Choroid plexus epithelial cell (primary cell): ENCODE measurements around the gene SIX5.

ENCODE experiments used
- DNase-seq: peaks from one replicate; pipeline ENCODE4 v3.0.0-alpha.2; 2010; ENCODE audit warnings: low read depth
- H3K4me3 ChIP-seq: 2 replicates; pipeline ENCODE4 v1.5.1; 2011; ENCODE audit warnings: low read depth, mild to moderate bottlenecking, control low read depth, low read length, moderate library complexity
- TF ChIP-seq, protein P1 (sequence below): conservative IDR thresholded peaks from 2 replicates; pipeline ENCODE4 v1.5.1; 2011; ENCODE audit warnings: low read depth, mild to moderate bottlenecking, control low read depth, inconsistent platforms, low read length, moderate library complexity

Gene SIX5

DNA sequence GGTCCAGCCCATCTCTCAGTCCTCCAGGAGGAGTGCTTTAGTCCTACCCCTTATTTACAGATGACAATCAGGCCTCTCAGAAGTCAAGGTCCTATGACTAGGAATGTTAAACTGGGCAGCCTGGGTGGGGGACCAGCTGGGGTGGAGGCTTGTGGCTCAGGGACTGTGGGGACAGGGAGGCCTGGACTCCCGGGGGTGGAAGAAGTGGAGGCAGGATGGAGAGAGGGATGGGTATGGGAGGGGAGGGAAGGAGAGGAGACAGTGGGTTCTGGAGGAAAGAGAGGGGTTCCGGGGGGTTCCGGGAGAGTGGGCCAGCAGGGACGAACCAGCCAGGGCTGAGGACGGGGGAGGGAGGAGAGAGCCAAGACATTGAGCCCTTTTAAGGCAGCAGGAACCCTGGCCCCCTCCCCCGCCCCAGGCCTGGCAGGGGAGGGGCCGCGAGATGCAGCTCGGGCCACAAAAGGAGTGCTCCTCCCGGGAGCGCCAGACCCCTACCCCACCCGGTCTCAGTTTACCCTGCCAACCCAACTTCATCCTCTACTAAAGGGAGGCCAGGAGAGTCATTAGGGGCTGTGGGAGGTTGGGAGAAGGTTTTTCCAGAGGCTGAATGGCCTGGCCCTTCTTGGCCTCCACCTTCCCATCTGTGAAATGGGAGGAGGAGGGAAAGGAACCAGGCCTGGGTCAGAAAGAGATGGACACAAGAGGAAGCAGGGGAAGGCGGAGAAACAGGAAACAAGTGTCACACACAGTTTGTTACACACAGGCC is 11.6 kb upstream of the SIX5 start:
- H3K4me3 ChIP-seq, result no peak overlapping the region

GRCh38 chr19:45780146-45780447 is 11.0 kb upstream of the SIX5 start:
- no peak overlapping the region for H3K4me3 ChIP-seq
- TF ChIP-seq, protein P1, sequence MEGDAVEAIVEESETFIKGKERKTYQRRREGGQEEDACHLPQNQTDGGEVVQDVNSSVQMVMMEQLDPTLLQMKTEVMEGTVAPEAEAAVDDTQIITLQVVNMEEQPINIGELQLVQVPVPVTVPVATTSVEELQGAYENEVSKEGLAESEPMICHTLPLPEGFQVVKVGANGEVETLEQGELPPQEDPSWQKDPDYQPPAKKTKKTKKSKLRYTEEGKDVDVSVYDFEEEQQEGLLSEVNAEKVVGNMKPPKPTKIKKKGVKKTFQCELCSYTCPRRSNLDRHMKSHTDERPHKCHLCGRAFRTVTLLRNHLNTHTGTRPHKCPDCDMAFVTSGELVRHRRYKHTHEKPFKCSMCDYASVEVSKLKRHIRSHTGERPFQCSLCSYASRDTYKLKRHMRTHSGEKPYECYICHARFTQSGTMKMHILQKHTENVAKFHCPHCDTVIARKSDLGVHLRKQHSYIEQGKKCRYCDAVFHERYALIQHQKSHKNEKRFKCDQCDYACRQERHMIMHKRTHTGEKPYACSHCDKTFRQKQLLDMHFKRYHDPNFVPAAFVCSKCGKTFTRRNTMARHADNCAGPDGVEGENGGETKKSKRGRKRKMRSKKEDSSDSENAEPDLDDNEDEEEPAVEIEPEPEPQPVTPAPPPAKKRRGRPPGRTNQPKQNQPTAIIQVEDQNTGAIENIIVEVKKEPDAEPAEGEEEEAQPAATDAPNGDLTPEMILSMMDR, result no peak
- no peak for DNase-seq

More for the DNA sequence above, 11.6 kb upstream of the SIX5 start:
- TF ChIP-seq, protein P1, result no peak
- no peak for DNase-seq

GRCh38 chr19:45779231-45780145 is 10.4 kb upstream of the SIX5 start:
- H3K4me3 ChIP-seq, result no peak overlapping the region
- TF ChIP-seq, protein P1, result peak; percentile 58
- peak; percentile 52 for DNase-seq

DNA sequence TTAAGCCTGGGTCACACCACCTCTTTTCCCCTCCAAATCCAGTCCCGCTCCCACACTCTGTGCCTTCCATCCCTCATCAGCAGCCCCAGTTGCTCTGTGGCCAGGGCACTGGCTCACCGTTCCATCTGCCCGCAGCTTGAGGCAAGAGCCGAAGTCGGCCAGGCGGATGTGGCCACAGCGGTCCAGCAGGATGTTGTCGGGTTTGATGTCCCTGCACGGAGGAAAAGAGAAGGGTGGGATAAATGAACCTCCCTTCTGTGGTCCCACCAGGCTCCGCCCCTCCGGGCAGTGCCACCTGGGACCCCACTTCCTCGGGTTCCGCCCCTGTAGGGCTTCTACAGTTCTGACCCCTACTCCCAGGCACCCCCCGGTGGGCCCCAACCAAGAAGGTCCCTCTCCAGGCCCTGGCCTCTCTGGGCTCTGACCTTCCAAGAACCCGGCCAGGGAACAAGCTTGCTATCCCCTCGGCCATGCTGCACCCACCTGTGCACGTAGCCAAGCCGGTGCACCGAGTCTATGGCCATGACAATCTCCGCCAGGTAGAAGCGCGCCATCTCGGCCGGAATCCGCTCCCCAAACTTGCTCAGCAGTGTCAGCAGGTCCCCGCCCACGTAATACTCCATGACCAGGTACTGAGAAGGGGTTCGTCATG is 9.1 kb upstream of the SIX5 start:
- no peak overlapping the region for H3K4me3 ChIP-seq
- TF ChIP-seq, protein P1, result no peak
- no peak for DNase-seq

DNA sequence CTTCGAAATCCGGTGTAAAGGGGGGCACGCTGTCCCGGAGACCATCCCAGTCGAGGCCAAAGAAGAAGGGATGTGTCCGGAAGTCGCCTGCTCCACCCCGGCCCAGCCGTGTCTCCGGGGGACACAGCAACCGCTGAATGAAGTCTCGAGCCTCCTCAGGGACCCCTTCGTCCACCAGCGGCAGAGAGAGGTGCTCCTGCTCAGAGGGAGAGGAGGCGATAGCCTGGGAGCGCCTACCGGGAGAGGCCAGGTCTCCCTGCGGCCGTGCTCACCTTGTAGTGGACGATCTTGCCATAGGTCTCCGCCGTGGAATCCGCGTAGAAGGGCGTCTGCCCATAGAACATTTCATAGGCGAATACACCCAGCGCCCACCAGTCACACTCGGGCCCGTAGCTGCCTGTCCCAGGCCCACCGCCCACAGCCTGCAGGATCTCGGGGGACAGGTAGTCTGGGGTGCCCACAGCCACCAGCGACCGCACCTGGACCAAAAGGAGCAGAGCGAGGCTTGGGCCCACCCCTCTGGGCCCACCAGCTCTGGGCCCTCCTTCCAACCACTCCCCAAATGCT is 8.4 kb upstream of the SIX5 start:
- no peak overlapping the region for H3K4me3 ChIP-seq
- no peak for DNase-seq
- TF ChIP-seq, protein P1, result no peak

DNA sequence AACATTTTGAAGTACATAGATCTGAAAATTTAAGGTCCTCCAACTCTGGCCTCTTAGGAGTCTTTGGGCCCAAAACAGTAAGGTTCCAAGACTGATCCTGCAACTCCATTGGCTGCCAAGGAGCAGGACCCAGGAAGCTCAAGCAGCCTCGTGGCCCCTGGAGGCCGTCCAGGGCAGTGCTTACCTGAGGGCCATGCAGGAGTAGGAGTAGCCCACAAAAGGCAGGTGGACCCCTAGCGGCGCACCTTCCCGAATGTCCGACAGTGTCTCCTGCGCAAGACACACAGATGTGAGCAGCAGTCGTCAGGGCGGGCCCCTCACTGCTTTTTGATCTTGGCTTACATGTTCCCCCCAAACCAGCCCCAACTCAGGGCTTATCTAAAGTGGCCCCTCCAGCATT is 5.7 kb upstream of the SIX5 start:
- H3K4me3 ChIP-seq, result no peak overlapping the region
- DNase-seq, result no peak

More for the DNA sequence above, 5.7 kb upstream of the SIX5 start:
- TF ChIP-seq, protein P1, result no peak
